HUES6 (cell line): ENCODE results near the gene PRKACA.
A peak's percentile ranks its signal among the peaks of the same experiment; 100 is the strongest.

Experiments
- H3K27ac ChIP-seq: 2 replicates; pipeline ENCODE4 v1.7.0; 2013; ENCODE audit warnings: low read depth, mild to moderate bottlenecking, low read length, inconsistent platforms
- H3K27me3 ChIP-seq: 2 replicates; pipeline ENCODE4 v1.6.1; 2013; ENCODE audit warnings: low read length; ENCODE audit not compliant: control insufficient read depth, insufficient read depth
- H3K36me3 ChIP-seq: 2 replicates; pipeline ENCODE4 v1.6.1; 2013; ENCODE audit warnings: low read length; ENCODE audit not compliant: control insufficient read depth, insufficient read depth
- H3K4me1 ChIP-seq: 2 replicates; pipeline ENCODE4 v1.6.1; 2013; ENCODE audit warnings: low read length; ENCODE audit not compliant: control insufficient read depth, insufficient read depth
- H3K4me3 ChIP-seq: 2 replicates; pipeline ENCODE4 v1.5.1; 2013; ENCODE audit warnings: low read depth, low read length
- H3K9ac ChIP-seq: one replicate; pipeline ENCODE4 v1.6.1; 2013; ENCODE audit warnings: mild to moderate bottlenecking, low read length
- H3K9me3 ChIP-seq: 2 replicates; pipeline ENCODE4 v1.6.1; 2013; ENCODE audit warnings: low read depth, low read length; ENCODE audit not compliant: control insufficient read depth, insufficient read depth

The PRKACA gene

GRCh38 chr19:14102756-14103155, 14.8 kb downstream of the PRKACA start:
- Histone ChIP-seq H3K4me1 (no peaks in the 10 kb centered on the region), H3K36me3 (peaks cover 18% of the 10 kb centered on the region), H3K4me3 (no peak overlapping the region), H3K27me3 (no peaks in the 10 kb centered on the region), H3K9ac (no peak overlapping the region), H3K9me3 (no peaks in the 10 kb centered on the region), H3K27ac (no peak overlapping the region)

- Histone ChIP-seq H3K36me3 (peaks cover 18% of the 10 kb centered on the region), H3K27ac (no peak overlapping the region), H3K9ac (no peak overlapping the region), H3K4me1 (no peaks in the 10 kb centered on the region), H3K9me3 (no peaks in the 10 kb centered on the region), H3K4me3 (no peak overlapping the region), H3K27me3 (no peaks in the 10 kb centered on the region)
These were observed 15.4 kb downstream of the PRKACA start for GRCh38 chr19:14102102-14102696.

GRCh38 chr19:14101003-14101545, 16.5 kb downstream of the PRKACA start:
- Histone ChIP-seq H3K9me3 (no peaks in the 10 kb centered on the region), H3K4me1 (no peaks in the 10 kb centered on the region), H3K36me3 (peaks cover 19% of the 10 kb centered on the region), H3K27ac (no peak overlapping the region), H3K4me3 (no peak overlapping the region), H3K9ac (no peak overlapping the region), H3K27me3 (no peaks in the 10 kb centered on the region)

GRCh38 chr19:14097532-14098151, 19.9 kb downstream of the PRKACA start:
- H3K4me1 ChIP-seq = no peaks in the 10 kb centered on the region
- peaks cover 16% of the 10 kb centered on the region for H3K36me3 ChIP-seq
- no peak overlapping the region for H3K4me3 ChIP-seq
- no peaks in the 10 kb centered on the region for H3K27me3 ChIP-seq
- no peak overlapping the region for H3K9ac ChIP-seq
- H3K27ac ChIP-seq = no peak overlapping the region
- peaks cover 8% of the 10 kb centered on the region for H3K9me3 ChIP-seq

GRCh38 chr19:14096272-14096992, 21.1 kb downstream of the PRKACA start:
- H3K27me3 ChIP-seq = no peaks in the 10 kb centered on the region
- peaks cover 8% of the 10 kb centered on the region for H3K9me3 ChIP-seq
- no peaks in the 10 kb centered on the region for H3K4me1 ChIP-seq
- H3K9ac ChIP-seq = no peak overlapping the region
- H3K27ac ChIP-seq = no peak overlapping the region
- H3K36me3 ChIP-seq = peaks cover 9% of the 10 kb centered on the region
- H3K4me3 ChIP-seq = no peak overlapping the region

- no peaks in the 10 kb centered on the region for H3K4me1 ChIP-seq
- H3K4me3 ChIP-seq = no peak overlapping the region
- H3K36me3 ChIP-seq = peaks cover 4% of the 10 kb centered on the region; the same call in 1 of the 2 replicates
- H3K9me3 ChIP-seq = peaks cover 8% of the 10 kb centered on the region
- H3K27me3 ChIP-seq = no peaks in the 10 kb centered on the region
- H3K27ac ChIP-seq = no peak overlapping the region
- no peak overlapping the region for H3K9ac ChIP-seq
These were observed 22.7 kb downstream of the PRKACA start for GRCh38 chr19:14094854-14095253.

- Histone ChIP-seq H3K9ac (no peak overlapping the region), H3K27ac (no peak overlapping the region), H3K27me3 (peaks cover 11% of the 10 kb centered on the region), H3K4me1 (peaks cover 7% of the 10 kb centered on the region; the same call in 1 of the 2 replicates), H3K9me3 (peaks cover 8% of the 10 kb centered on the region), H3K4me3 (no peak overlapping the region), H3K36me3 (peaks cover 10% of the 10 kb centered on the region)
These were observed 24.3 kb downstream of the PRKACA start for GRCh38 chr19:14093117-14093823.

- H3K9me3 ChIP-seq = peaks cover 8% of the 10 kb centered on the region
- peaks cover 13% of the 10 kb centered on the region for H3K36me3 ChIP-seq
- no peak overlapping the region for H3K9ac ChIP-seq
- peak overlapping the region; percentile 88 for H3K4me3 ChIP-seq
- no peak overlapping the region for H3K27ac ChIP-seq
- peaks cover 7% of the 10 kb centered on the region; the same call in 1 of the 2 replicates for H3K4me1 ChIP-seq
- peaks cover 11% of the 10 kb centered on the region for H3K27me3 ChIP-seq
These were observed 25.6 kb downstream of the PRKACA start for GRCh38 chr19:14091813-14092462.

GRCh38 chr19:14091081-14091812, 26.3 kb downstream of the PRKACA start:
- Histone ChIP-seq H3K4me3 (peak overlapping the region; percentile 88), H3K27ac (peak overlapping the region; percentile 30; the same call in 1 of the 2 replicates), H3K9ac (peak overlapping the region; percentile 61), H3K4me1 (peaks cover 7% of the 10 kb centered on the region; the same call in 1 of the 2 replicates), H3K27me3 (peaks cover 14% of the 10 kb centered on the region), H3K36me3 (peaks cover 11% of the 10 kb centered on the region), H3K9me3 (peaks cover 8% of the 10 kb centered on the region)
